HepG2 (cell line): Measurements from ENCODE around the gene EFEMP2. TPM values are rescaled to one million over a fixed set of nuclear protein-coding genes. Genes with fewer than 3 reads are reported as not detected.

ENCODE experiments used
- ELF1 ChIP-seq: sonication (generic); formaldehyde crosslinking; IDR thresholded peaks from 2 replicates; pipeline ENCODE4 v1.4.0; 2020; ENCODE audit warnings: missing genetic modification reagents
- NR2F6 ChIP-seq, 2 experiments: IDR thresholded peaks; 2 replicates each; pipeline ENCODE4 v1.6.1; 2016; ENCODE audit warnings: antibody characterized with exemption in 1 of 2, mild to moderate bottlenecking in 1 of 2
- RBFOX2 ChIP-seq: fragments of 200-400 bp; formaldehyde crosslinking; IDR thresholded peaks from 2 replicates; pipeline ENCODE4 v1.6.1; 2017; ENCODE audit warnings: low read depth, mild to moderate bottlenecking, low read length
- RERE ChIP-seq: IDR thresholded peaks from 2 replicates; pipeline ENCODE4 v1.6.1; 2016; ENCODE audit warnings: low read depth, missing genetic modification reagents, missing compliant biosample characterization
- SATB2 ChIP-seq: sonication (generic); formaldehyde crosslinking; IDR thresholded peaks from 2 replicates; pipeline ENCODE4 v1.5.0; 2020; ENCODE audit warnings: missing genetic modification reagents
- THRA ChIP-seq: sonication (generic); formaldehyde crosslinking; IDR thresholded peaks from 2 replicates; pipeline ENCODE4 v1.4.0; 2020; ENCODE audit warnings: missing genetic modification reagents, borderline replicate concordance
- TRAFD1 ChIP-seq: sonication (generic); formaldehyde crosslinking; IDR thresholded peaks from 2 replicates; pipeline ENCODE4 v1.5.1; 2020; ENCODE audit warnings: missing genetic modification reagents, mild to moderate bottlenecking, borderline replicate concordance
- ZBED4 ChIP-seq: sonication (generic); formaldehyde crosslinking; IDR thresholded peaks from 2 replicates; pipeline ENCODE4 v1.4.0; 2020; ENCODE audit warnings: missing genetic modification reagents, borderline replicate concordance
- ZNF362 ChIP-seq: sonication (generic); formaldehyde crosslinking; IDR thresholded peaks from 2 replicates; pipeline ENCODE4 v1.4.0; 2020; ENCODE audit warnings: missing genetic modification reagents, mild to moderate bottlenecking, borderline replicate concordance
- ZNF777 ChIP-seq: sonication (generic); formaldehyde crosslinking; IDR thresholded peaks from 2 replicates; pipeline ENCODE4 v1.4.0; 2020; ENCODE audit warnings: missing genetic modification reagents
- ZNF784 ChIP-seq: sonication (generic); formaldehyde crosslinking; IDR thresholded peaks from 2 replicates; pipeline ENCODE4 v1.5.1; 2020; ENCODE audit warnings: missing genetic modification reagents, mild to moderate bottlenecking, borderline replicate concordance
- ZNF878 ChIP-seq: sonication (generic); formaldehyde crosslinking; IDR thresholded peaks from 2 replicates; pipeline ENCODE4 v1.8.1; 2023; ENCODE audit warnings: mild to moderate bottlenecking, missing genetic modification reagents, moderate library complexity
- polyA plus RNA-seq, 8 experiments: library from polyadenylated mRNA; depleted of rRNA in 3 of 8; stranded (reverse) in 7 of 8; unstranded in 1 of 8; fragments of >200 nt; fragmentation: Illumina TruSeq in 4 of 8; extraction: Trizol in 4 of 8; gene quantifications; 2 replicates each; pipeline versions ENCODE4 v1.2.1 to v1.2.3, GENCODE V29; 2011 to 2016; ENCODE audit warnings: low read depth in 4 of 8, missing spikeins in 1 of 8, mixed read lengths in 1 of 8; ENCODE audit not compliant: insufficient read depth in 1 of 8
- total RNA-seq, 5 experiments: library from RNA; depleted of rRNA; stranded (reverse); fragments of >200 nt; fragmentation: Illumina TruSeq; extraction: Trizol; gene quantifications; 2 replicates each; pipeline ENCODE4 v1.2.3, GENCODE V29; 2016; ENCODE audit warnings: low read depth in 1 of 5

Gene EFEMP2
- total and polyA plus RNA-seq, 2 of the 13 experiments (the other 11 are each of a cell fraction or from before 2014, with no cell fraction given), result 7.4 to 29.7 TPM

- 0 out of 2 replicates have a peak, but pooled peaks have one; percentile 21 for TF ChIP-seq ELF1 (CRISPR knock-in tag)
- no peak for TF ChIP-seq SATB2 (CRISPR knock-in tag)
- no peak for TF ChIP-seq NR2F6 (IDR thresholded peaks at IDR 0.05)
- peak; percentile 49; the same call in 1 of the 2 replicates for TF ChIP-seq NR2F6 (CRISPR knock-in tag; IDR thresholded peaks at IDR 0.05)
- peak; percentile 29; the same call in 1 of the 2 replicates for TF ChIP-seq THRA
- no peak for TF ChIP-seq RERE (CRISPR knock-in tag)
- TF ChIP-seq ZNF878, result no peak
- peak; percentile 79; the same call in 1 of the 2 replicates for TF ChIP-seq ZNF784 (CRISPR knock-in tag)
- peak; percentile 70 for TF ChIP-seq ZNF777 (CRISPR knock-in tag)
- no peak for TF ChIP-seq ZNF362 (CRISPR knock-in tag)
- no peak; the same call in 1 of the 2 replicates for TF ChIP-seq ZBED4
- no peak for TF ChIP-seq TRAFD1
- TF ChIP-seq RBFOX2, result peak; percentile 61; the same call in 1 of the 2 replicates
Observed at GRCh38 chr11:65817835-65818680, 54.5 kb downstream of the EFEMP2 start (continued).
